Renal cortex interstitium (tissue), 15 donors: Measurements from ENCODE around the gene SPOUT1. TPM values are rescaled to one million over a fixed set of nuclear protein-coding genes. Genes with fewer than 3 reads are reported as not detected.
"Not testable (repeated sequence)": the region's sequence is repeated elsewhere in the genome, so short reads cannot be mapped to it uniquely, and the experiment has no call there.

Experiments
- DNase-seq, 11 donors: peaks; one replicate each; pipeline ENCODE4 v3.0.0-alpha.2; 2013; ENCODE audit warnings: low read depth in 9 of 11, low spot score in 4 of 11; ENCODE audit errors: extremely low read depth in 1 of 11
- long read RNA-seq, 16 experiments: transcript quantifications; one replicate each; lab custom pipeline, GENCODE V29; 2026
- polyA plus RNA-seq, 3 donors: library from polyadenylated mRNA; unstranded; fragments of 120-200 nt; gene quantifications; one replicate each; pipeline ENCODE4 v1.2.1, GENCODE V29; 2013; ENCODE audit not compliant: insufficient read length in 3 of 3

SPOUT1 gene, protein sequence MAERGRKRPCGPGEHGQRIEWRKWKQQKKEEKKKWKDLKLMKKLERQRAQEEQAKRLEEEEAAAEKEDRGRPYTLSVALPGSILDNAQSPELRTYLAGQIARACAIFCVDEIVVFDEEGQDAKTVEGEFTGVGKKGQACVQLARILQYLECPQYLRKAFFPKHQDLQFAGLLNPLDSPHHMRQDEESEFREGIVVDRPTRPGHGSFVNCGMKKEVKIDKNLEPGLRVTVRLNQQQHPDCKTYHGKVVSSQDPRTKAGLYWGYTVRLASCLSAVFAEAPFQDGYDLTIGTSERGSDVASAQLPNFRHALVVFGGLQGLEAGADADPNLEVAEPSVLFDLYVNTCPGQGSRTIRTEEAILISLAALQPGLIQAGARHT
- polyA plus RNA-seq = 10 to 100 TPM; 31.7 to 39.8 (median 34.2) TPM
- long read RNA-seq, donor 1, full-length matches to known transcripts = 7 of 7 reads
- long read RNA-seq, donor 1, partial matches to known transcripts = 0 of 7 reads
- long read RNA-seq, donor 1, other reads (novel, unspliced or antisense) = 0 of 7 reads
- long read RNA-seq, donor 2, full-length matches to known transcripts = 1 of 1 reads
- long read RNA-seq, donor 2, partial matches to known transcripts = 0 of 1 reads
- long read RNA-seq, donor 2, other reads (novel, unspliced or antisense) = 0 of 1 reads
- long read RNA-seq, donor 3, full-length matches to known transcripts = 8 of 8 reads
- long read RNA-seq, donor 3, partial matches to known transcripts = 0 of 8 reads
- long read RNA-seq, donor 3, other reads (novel, unspliced or antisense) = 0 of 8 reads
- long read RNA-seq, donor 4, full-length matches to known transcripts = 2 of 2 reads
- long read RNA-seq, donor 4, partial matches to known transcripts = 0 of 2 reads
- long read RNA-seq, donor 4, other reads (novel, unspliced or antisense) = 0 of 2 reads
- long read RNA-seq, donor 5 = 0 reads
- long read RNA-seq, donor 6, full-length matches to known transcripts = 7 of 75 reads
- long read RNA-seq, donor 6, partial matches to known transcripts = 68 of 75 reads
- long read RNA-seq, donor 6, other reads (novel, unspliced or antisense) = 0 of 75 reads
- long read RNA-seq, donor 7, full-length matches to known transcripts = 7 of 36 reads
- long read RNA-seq, donor 7, partial matches to known transcripts = 29 of 36 reads
- long read RNA-seq, donor 7, other reads (novel, unspliced or antisense) = 0 of 36 reads
- long read RNA-seq, donor 8, full-length matches to known transcripts = 9 of 9 reads
- long read RNA-seq, donor 8, partial matches to known transcripts = 0 of 9 reads
- long read RNA-seq, donor 8, other reads (novel, unspliced or antisense) = 0 of 9 reads
- long read RNA-seq, donor 9, full-length matches to known transcripts = 3 of 3 reads
- long read RNA-seq, donor 9, partial matches to known transcripts = 0 of 3 reads
- long read RNA-seq, donor 9, other reads (novel, unspliced or antisense) = 0 of 3 reads
- long read RNA-seq, donor 10, full-length matches to known transcripts = 2 of 63 reads
- long read RNA-seq, donor 10, partial matches to known transcripts = 26 of 63 reads
- long read RNA-seq, donor 10, other reads (novel, unspliced or antisense) = 35 of 63 reads
- long read RNA-seq, donor 11, full-length matches to known transcripts = 4 of 35 reads
- long read RNA-seq, donor 11, partial matches to known transcripts = 31 of 35 reads
- long read RNA-seq, donor 11, other reads (novel, unspliced or antisense) = 0 of 35 reads
- long read RNA-seq, donor 12, full-length matches to known transcripts = 1 of 11 reads
- long read RNA-seq, donor 12, partial matches to known transcripts = 10 of 11 reads
- long read RNA-seq, donor 12, other reads (novel, unspliced or antisense) = 0 of 11 reads
- long read RNA-seq, donor 13 = 0 reads
- long read RNA-seq, donor 14, full-length matches to known transcripts = 2 of 54 reads
- long read RNA-seq, donor 14, partial matches to known transcripts = 6 of 54 reads
- long read RNA-seq, donor 14, other reads (novel, unspliced or antisense) = 46 of 54 reads
- long read RNA-seq, donor 15, full-length matches to known transcripts = 4 of 4 reads
- long read RNA-seq, donor 15, partial matches to known transcripts = 0 of 4 reads
- long read RNA-seq, donor 15, other reads (novel, unspliced or antisense) = 0 of 4 reads
- long read RNA-seq, donor 16, full-length matches to known transcripts = 14 of 14 reads
- long read RNA-seq, donor 16, partial matches to known transcripts = 0 of 14 reads
- long read RNA-seq, donor 16, other reads (novel, unspliced or antisense) = 0 of 14 reads

DNA sequence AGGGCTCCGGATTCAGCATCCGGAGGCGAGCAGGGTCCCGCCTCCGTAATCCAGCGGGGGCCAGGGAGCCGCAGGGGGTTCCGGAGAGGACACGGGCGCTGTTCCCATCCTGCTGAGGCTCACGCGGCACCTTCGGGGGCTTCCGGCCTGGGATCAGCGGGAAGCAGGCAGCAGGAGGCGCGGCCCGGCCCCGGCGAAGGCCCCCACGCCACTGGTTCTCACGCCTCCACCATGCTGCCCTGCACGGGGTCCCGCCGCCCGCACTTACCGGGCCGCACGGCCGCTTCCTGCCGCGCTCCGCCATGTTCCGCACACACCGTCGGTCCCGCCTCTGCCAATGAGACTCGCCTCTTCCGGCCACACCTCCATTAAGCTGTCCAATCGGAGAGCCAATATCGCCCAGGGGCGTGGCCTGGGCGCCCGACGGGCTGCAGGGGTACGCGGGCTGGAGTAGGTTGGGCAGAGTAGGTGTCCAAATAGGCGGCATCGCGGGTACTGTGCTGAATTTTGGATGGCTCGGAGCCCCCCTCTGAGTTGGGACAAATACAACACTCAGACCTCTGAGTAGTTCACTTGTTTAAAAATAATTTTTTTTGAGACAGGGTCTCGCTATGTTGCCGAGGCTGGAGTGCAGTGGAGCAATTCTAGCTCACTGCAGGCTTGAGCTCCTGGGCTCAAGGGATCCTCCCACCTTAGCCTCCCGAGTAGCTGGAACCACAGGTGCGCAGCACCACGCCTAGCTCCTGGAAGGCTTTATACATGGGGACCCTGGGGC, at the start of gene SPOUT1:
SPOUT1 (minus strand) TSS at position 318 of the 775 bp plus-strand sequence; CDS start at position 304, 14 bp downstream.
- peak; percentile 74 to 92 (median 87) for DNase-seq

DNA sequence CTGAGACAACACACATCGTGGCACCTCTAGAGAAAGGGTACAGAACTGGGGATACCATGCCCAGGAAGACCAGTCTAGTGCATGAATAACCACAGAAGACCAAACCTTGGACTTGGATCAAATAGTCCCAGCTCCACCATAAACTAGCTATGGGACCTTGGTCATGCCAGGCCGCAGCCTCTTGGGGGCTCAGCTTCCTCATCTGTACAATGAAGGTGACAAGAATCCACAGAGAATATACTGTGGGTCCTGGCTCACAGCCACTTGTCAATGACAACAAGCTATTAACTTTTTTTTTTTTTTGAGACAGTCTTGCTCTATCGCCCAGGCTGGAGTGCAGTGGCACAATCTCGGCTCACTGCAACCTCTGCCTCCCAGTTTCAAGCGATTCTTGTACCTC, 48.3 kb upstream of the SPOUT1 start:
- no peak for DNase-seq

DNA sequence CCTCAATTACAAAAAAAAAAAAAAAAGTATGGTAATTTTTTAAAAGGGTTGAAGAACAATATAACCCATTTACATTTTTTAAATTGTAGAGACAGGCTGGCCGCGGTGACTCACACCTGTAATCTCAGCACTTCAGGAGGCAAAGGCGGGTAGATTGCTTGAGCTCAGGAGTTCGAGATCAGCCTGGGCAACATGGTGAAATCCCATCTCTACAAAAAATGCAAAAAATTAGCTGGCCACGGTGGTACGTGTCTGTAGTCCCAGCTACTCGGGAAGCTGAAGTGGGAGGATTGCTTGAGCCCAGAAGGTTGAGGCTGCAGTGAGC, 41.3 kb upstream of the SPOUT1 start:
- not testable (repeated sequence) for DNase-seq

DNA sequence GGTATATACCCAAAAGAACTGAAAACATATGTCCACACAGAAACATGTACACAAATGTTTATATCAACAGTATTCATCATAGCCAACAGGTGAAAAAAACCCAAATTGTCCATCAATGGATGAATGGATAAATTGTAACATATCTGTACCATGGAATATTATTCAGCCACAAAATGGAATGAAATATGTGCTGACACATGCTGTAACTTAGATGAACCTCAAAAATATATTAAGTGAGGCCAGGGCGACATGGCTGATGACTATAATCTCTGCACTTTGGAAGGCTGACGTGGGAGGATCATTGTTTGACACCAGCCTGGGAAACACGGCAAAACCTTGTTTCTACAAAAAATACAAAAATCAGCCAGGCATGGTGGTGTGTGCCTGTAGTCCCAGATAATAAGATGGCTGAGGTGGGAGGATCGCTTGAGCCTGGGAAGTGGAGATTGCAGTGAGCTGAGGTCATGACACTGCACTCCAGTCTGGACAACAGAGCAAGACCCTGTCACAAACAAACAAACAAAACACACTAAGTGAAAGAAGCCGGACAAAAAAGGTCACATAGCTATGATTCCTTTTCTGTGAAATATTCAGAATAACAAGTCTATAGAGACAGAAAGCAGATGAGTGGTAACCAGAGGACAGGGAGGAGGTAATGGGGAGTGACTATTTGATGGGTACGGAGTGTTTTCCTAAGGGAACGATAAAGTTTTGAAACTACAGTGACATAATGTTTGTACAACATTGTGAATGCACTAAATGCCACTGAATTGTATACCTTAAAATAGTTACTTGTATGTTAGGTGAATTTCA, 40.7 kb upstream of the SPOUT1 start:
- DNase-seq = no peak

DNA sequence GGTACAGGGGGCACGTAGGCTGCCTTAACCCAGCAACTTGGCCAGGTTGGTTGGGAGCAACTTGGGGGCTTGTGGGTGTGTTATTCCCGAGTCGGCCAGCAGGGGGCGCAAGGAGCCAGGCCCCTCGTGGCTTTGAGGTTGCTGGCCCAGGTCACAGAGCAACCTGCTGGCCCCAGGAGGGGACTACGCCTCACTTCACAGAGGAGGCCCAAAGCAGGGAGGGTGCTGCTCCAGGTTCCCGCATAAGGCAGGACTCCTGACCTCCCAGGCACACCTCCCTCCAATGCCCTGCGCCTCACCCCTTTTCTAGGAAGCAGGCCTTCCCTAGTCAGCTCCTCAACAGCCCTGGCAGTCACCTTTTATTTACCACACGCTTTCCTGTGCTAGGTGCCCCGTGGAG, 34.1 kb upstream of the SPOUT1 start:
- peak in 1 of 11 donors; percentile 23 for DNase-seq

DNA sequence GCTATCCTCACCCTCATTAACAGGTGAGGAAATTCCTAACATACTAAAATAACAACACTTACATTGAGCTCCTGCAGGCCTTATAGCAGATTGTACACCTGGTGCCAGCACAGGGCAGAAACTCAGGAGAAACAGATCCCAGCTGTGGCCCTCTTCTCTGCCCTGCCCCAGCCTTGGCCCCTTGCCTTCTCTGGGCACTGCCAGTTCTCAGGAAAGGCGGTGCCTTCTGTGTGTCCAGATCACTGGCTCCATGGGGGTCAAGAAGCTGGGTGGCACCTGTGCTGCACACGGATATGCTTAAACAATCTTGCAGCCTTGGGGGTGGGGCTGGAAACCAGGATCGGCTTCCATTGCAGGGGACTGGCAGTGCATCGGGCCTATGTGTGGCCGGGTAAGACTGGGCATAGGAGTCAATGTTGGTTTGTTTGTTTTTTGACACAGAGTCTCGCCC, 32.8 kb upstream of the SPOUT1 start:
- no peak for DNase-seq

DNA sequence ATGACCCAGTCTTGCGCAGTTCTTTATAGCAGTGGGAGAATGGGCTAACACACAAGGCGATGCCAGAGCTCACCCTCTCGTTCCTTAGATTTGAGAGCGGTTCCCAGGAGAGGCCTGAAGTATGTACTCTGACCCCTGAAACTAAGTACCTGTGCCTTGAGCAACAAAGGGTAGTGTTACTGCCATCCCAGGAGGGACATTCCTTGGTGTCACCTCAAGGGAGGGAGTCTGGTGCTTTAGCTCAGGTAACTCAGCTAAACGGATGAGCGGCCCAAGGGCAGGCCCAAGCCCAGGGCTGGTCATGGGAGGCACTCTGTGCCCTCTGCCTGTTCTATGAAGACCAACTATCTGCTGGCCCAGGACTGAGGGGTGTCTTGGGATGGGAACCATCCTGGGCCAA, 31.9 kb upstream of the SPOUT1 start:
- DNase-seq = no peak

DNA sequence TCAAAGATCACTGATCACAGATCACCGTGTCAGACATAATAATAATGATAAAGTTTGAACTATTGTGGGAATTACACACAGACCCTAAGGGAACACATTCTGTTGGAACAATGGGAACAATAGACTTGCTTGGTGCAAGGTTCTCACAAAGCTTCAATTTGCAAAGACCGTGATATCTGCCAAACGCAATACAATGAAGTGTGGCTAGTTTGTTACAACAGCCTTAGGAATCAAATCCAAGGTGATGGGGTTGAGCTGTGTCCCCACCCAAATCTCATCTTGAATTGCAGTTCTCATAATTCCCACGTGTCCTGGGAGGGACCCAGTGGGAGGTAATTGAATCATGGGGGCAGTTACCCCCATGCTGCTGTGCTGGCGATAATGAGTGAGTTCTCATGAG, 31.3 kb upstream of the SPOUT1 start:
- DNase-seq = no peak

DNA sequence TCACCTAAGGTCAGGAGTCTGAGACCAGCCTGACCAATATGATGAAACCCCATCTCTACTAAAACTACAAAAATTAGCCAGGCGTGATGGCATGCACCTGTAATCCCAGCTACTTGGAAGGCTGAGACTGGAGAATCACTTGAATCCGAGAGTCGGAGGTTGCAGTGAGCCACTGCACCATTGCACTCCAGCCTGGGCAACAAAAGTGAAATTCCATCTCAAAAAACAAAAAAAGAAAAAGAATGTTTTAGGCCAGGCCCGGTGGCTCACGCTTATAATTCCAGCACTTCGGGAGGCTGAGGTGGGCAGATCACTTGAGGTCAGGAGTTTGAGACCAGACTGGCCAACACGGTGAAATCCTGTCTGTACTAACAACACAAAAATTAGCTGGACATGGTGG, 28.9 kb upstream of the SPOUT1 start:
- DNase-seq = not testable (repeated sequence)

DNA sequence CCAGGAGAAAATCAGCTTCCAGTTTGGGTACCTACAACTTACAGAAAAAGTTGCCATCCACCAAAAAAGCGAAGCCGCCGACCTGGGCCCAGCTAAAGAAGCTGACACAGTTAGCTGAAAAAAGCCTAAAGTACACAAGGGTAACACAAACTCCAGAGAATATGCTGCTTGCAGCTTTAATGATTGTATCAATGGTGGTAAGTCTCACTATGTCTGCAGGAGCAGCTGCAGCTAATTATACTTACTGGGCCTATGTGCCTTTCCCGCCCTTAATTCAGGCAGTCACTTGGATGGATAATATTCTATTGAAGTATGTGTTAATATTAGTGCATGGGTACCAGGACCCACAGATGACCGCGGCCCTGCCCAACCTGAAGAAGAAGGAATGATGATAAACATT, 24.9 kb upstream of the SPOUT1 start:
- DNase-seq = not testable (repeated sequence)

DNA sequence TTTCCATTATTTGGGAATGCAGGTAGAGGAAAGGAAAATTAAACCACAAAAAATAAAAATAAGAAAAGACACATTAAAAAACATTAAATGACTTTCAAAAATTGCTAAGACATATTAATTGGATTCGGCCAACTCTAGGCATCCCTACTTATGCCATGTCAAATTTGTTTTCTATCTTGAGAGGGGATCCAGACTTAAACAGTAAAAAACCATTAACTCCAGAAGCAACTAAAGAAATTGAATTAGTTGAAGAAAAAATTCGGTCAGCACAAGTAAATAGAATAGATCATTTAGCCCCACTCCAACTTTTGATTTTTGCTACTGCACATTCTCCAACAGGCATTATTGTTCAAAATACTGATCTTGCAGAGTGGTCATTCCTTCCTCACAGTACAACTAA, 23.1 kb upstream of the SPOUT1 start:
- not testable (repeated sequence) for DNase-seq

DNA sequence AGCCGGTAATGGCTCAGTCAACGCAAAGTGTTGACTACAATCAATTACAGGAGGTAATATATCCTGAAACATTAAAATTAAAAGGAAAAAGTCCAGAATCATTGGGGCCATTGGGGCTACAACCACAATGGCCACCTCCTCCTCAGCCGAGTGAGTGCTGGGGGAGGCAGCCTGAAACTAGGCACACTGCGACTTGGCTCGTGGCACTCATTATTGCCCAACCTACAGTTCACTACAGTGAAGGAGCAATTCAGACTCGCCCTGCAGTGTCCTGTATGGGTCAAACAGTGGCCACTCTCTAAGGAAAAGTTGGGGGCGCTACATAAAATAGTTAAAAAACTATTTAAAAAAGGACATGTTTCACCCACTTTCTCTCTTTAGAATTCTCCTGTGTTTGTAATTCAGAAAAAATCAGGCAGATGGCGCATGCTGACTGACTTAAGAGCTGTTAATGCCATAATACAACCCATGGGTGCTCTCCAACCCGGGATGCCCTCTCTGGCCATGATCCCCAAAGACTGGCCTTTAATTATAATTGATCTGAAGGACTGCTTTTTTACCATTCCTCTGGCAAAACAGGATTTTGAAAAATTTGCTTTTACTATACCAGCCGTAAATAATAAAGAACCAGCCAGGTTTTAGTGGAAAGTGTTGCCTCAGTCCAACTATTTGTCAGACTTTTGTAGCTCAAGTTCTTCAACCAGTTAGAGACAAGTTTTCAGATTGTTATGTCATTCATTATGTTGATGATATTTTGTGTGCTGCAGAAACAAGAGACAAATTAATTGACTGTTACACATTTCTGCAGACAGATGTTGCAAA, 22.4 kb upstream of the SPOUT1 start:
- DNase-seq = not testable (repeated sequence)

DNA sequence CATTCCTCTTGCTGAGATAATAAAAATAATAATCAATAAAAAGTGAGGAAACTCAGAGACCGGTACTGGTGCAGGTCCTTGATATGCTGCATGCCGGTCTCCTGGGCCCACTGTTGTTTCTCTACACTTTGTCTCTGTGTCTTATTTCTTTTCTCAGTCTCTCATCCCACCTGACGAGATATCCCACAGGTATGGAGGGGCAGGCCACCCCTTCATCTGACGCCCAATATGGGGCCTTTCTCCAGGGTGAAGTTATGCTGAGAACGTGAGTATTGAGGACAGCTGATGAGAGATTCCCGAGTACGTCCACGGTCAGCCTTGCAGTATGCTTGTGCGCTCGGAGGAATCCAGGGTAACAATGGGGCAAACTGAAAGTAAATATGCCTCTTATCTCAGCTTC, 21.4 kb upstream of the SPOUT1 start:
- DNase-seq = not testable (repeated sequence)

DNA sequence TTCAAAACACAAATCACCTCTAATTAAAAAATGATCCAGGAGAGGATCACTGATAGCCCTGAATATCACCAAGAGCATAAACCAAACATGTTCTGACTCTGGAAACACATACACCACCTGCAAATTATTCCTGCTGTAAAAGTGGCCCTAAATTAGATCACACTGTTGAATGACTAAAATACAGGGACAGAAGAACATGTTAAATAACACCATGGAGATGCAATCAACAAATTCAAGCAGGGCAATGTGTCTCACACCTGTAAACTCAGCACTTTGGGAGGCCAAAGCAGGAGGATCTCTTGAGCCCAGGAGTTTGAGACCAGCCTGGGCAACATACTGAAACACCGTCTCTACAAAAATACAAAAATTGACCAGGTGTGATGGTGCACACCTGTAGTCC, 18.2 kb upstream of the SPOUT1 start:
- no peak for DNase-seq

DNA sequence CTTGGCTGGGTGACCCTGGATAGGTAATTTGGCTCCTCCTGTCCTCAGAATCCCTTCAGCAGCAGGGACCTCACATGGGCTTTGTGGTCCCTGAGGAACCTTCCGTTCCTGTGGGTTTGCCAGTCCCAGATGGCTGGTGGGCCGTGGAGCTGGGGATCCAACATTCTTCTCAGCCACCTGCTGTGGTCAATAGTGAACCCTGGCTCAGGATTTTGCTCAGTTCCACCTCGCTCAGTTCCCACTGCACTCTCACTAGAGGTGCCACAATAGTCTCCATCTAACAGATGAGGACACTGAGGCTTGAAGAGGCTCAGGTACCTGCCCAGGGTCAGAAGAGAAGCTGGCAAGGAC, 17.1 kb upstream of the SPOUT1 start:
- DNase-seq = no peak
